LNCAP (cell line): ENCODE results near the gene BACH2.

Experiments
- TF ChIP-seq, protein P1 (sequence below): fragments of 450-650 bp; IDR thresholded peaks from 2 replicates; pipeline ENCODE4 v1.5.1; 2017; ENCODE audit warnings: mild to moderate bottlenecking

The BACH2 gene

DNA sequence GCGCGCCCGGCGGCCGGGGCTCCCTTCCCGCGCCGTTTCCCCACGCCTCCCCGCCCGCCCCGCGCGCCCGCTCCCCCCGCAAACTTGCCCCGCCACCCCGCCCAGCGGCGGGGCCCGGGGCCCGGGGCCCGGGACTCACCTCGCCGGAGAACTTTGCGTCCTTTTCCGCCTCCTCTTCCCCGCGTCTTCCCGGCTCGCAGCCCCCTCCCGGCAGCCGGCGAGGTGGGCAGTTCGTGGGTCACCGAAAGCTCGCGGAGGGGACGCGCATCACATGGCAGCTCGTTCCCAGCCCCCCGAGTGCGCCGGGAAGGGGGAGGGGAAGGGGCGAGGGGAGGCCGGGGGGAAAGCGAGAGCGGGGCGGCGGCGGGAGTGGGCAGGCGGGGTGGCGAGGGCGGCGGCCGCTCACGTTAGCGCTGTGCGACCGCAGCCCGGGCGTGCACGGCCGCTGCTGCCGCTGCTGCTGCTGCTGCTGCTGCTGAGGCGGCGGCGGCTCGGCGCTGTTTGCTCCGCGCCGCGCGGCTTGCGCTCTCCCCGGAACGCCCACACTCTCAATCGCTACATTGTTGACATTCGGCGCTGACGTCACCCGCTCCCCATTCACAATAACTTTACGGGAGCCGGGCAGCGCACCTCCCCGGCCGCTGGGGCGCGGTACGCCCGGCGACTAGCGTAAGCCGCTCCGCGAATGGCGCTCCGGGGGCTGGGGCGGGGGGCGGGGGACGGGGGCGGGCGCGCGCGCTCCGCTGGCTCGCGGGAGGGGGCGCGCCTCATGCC, at the start of gene BACH2:
TSS of gene BACH2 (minus strand) at position 503 of the 774 bp plus-strand sequence. CDS start 287,999 bp downstream, outside the sequence.
- TF ChIP-seq, protein P1, sequence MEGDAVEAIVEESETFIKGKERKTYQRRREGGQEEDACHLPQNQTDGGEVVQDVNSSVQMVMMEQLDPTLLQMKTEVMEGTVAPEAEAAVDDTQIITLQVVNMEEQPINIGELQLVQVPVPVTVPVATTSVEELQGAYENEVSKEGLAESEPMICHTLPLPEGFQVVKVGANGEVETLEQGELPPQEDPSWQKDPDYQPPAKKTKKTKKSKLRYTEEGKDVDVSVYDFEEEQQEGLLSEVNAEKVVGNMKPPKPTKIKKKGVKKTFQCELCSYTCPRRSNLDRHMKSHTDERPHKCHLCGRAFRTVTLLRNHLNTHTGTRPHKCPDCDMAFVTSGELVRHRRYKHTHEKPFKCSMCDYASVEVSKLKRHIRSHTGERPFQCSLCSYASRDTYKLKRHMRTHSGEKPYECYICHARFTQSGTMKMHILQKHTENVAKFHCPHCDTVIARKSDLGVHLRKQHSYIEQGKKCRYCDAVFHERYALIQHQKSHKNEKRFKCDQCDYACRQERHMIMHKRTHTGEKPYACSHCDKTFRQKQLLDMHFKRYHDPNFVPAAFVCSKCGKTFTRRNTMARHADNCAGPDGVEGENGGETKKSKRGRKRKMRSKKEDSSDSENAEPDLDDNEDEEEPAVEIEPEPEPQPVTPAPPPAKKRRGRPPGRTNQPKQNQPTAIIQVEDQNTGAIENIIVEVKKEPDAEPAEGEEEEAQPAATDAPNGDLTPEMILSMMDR = no peak

DNA sequence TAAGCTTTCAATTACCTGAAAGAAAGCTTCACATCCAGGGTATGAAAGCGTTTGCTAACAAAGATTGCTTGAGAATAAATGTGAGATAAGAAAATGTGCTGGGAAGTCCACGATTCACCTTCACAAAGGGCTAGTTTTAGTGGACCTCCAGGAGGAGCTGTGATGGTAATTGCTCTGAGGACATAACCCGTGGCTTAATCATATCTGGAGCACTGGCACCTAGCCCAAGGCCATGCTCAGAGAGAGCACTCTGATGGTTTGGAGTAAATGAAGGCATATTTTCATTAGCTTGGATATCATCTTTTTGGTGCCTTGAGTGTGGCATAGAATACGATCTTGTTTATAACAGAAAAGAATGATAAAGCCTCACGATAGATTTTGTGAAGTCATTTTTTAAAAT, 46.9 kb upstream of the BACH2 start:
- TF ChIP-seq, protein P1 = no peak

DNA sequence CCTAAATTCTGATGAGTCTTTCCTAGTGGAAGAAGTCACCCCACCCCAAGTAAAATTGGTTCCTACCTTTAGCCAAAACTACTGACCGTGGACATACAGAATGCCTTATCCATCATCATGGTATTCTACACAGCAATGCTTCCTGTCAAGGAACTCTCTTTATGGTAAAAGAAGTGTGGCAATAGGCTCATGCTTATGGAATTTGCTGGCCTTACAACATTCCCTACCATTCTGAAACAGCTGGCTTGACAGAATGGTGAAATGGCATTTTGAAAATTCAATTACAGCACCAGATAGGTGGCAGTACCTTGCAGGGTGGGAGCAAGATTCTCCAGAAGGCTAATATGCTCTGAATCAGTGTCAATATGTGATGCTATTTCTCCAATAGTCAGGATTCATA, 41.8 kb upstream of the BACH2 start:
- TF ChIP-seq, protein P1 = no peak

DNA sequence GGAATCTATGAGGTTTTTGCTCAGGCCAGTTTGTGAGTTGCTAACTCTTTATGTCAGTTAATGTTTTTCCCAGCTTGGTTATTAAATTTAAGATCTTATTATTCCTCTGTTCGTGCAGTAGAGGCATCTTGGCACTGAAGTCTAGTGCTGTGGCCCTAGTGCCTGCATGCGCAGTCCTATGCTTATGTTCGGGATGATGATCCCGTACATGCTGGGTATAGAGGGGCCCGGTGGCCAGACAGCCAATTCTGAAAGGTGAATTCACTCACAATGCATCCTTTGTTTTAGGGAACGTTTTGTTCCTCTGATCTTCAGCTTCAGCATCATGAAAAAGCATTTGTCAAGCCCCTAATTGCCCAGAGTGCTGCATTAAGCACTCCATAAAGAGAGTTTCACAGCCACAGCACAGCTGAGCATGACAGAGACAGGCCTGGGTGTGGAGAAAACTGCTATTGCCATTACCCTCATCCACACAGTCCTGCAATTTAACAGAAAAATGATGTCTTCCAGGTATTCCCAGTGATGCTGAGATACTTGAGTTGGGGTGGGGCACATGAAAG, 39.8 kb upstream of the BACH2 start:
- TF ChIP-seq, protein P1 = no peak

DNA sequence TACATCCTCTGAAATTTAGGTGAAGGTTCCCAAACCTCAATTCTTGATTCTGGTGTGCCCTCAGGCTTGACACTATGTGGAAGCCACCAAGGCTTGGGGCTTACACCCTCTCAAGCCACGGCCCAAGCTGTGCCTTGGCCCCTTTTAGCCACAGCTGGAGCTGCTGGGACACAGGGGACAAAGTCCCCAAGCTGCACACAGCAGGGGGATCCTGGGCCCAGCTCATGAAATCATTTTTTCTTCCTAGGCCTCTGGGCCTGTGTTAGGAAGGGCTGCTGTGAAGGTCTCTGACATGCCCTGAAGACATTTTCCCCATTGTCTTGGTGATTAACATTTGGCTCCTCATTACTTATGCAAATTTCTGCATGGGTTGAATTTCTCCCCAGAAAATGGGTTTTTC, 37.3 kb upstream of the BACH2 start:
- TF ChIP-seq, protein P1 = no peak

DNA sequence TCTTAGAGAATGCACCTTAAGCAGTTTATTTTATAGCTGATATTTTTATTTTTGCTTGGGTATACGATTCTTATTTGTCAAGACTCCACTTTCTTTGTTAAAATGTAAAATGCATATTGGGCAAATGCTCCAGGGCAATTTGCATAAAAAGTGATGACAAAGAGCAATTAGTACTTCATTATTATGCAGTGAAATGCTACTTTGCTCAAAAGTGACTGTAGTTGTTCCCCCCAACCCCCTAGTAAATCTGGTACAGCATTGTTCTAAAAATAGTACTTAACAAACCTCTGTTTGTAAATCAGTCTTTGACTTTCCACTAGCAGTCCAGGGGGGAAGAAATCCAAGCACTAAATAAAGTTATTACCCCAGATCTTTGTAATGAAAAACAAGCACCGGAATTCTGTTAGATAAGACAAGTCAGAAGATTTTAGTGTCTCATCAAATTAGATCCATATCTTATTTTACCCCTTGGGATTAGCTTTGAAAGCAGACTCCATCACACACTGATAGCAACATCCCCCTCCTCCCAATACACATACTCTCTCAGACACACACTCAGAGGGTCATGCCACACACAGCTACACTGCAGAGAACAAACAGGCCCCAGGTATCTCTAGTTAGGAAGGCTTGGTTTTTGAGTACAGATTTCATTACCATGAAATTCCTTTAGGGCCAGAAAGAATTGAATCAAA, 32.9 kb upstream of the BACH2 start:
- TF ChIP-seq, protein P1 = no peak

DNA sequence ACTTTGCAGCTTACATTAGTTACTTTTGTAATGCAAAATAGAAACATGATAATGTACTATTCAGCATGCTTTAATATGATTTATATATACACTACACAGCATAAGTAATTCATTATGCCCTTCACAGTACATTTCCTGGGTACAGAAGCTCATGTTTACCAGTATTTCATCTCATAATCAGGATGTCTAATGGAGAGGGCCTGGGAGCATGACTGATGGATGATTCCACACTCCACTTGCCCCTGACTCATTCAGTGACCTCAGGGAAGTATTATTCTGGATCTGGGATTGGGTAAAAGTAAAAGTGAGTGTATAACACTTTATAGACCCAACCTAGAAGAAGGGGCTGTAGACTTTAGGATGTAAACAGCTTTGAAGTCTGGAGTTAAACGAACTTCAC, 31.4 kb upstream of the BACH2 start:
- TF ChIP-seq, protein P1 = no peak
